Endothelial cell of umbilical vein (primary cell): Measurements from ENCODE around the gene NLRP4. TPM values are rescaled to one million over a fixed set of nuclear protein-coding genes. Genes with fewer than 3 reads are reported as not detected.

ENCODE experiments used
- BruUV-seq: library from RNA; stranded (reverse); fragments of 400-500 nt; replicated peaks from 2 replicates; lab custom pipeline; 2021; lab: Mats Ljungman, UMichigan
- CTCF ChIA-PET: fragments of 300-600, 350-600 bp; sonication (Branson Sonifier 250); formaldehyde crosslinking; loops from one replicate; lab custom pipeline; 2021; ENCODE audit warnings: antibody characterized with exemption, inconsistent platforms; lab: Charles Lee
- POLR2A ChIA-PET: fragments of 300-600, 350-600 bp; sonication (Branson Sonifier 250); formaldehyde crosslinking; loops from one replicate; lab custom pipeline; 2021; ENCODE audit warnings: antibody characterized with exemption, inconsistent platforms; lab: Charles Lee
- DNase-seq: peaks from one replicate; pipeline ENCODE4 v3.0.0-alpha.2; 2011; ENCODE audit warnings: low read depth, low spot score
- FAIRE-seq: peaks from 2 replicates; lab custom pipeline; 2011; peaks lifted over from hg19 to GRCh38; lab: Jason Lieb, UNC
- H2AFZ ChIP-seq: 2 replicates; pipeline ENCODE4 v1.6.0; 2012; ENCODE audit warnings: low read depth, low read length, control low read depth, inconsistent platforms
- H3K27ac ChIP-seq: 2 replicates; pipeline ENCODE4 v1.5.1; 2011; ENCODE audit warnings: low read depth, mild to moderate bottlenecking, control low read depth, low read length, moderate library complexity; ENCODE audit not compliant: insufficient read depth
- H3K27me3 ChIP-seq, 2 experiments: 2 replicates each; pipeline versions ENCODE4 v1.6.0 to v1.6.1; 2011; ENCODE audit warnings: low read length in 2 of 2, mixed read lengths in 1 of 2; ENCODE audit not compliant: control insufficient read depth in 2 of 2, insufficient read depth in 2 of 2
- H3K36me3 ChIP-seq, 2 experiments: 2 replicates in 1 of 2; 3 replicates in 1 of 2; pipeline ENCODE4 v1.5.1; 2011; ENCODE audit warnings: low read length in 2 of 2, mild to moderate bottlenecking in 1 of 2, moderate library complexity in 1 of 2; ENCODE audit not compliant: control insufficient read depth in 2 of 2, insufficient read depth in 2 of 2; ENCODE audit errors: extremely low read depth in 1 of 2
- H3K4me1 ChIP-seq: 3 replicates; pipeline ENCODE4 v1.5.1; 2011; ENCODE audit warnings: mild to moderate bottlenecking, low read length; ENCODE audit not compliant: control insufficient read depth, insufficient read depth; ENCODE audit errors: extremely low read depth
- H3K4me2 ChIP-seq: 2 replicates; pipeline ENCODE4 v1.6.1; 2011; ENCODE audit warnings: low read length, control low read depth, mixed read lengths; ENCODE audit not compliant: insufficient read depth
- H3K4me3 ChIP-seq, 3 experiments: fragments of 200-600 bp in 1 of 3; sonication (generic), shearing (Covaris generic) in 1 of 3; replicated peaks in 1 of 3; 2 replicates each; pipeline ENCODE4 v1.5.1; 2011 to 2016; ENCODE audit warnings: control low read depth in 3 of 3, low read length in 3 of 3, mild to moderate bottlenecking in 2 of 3, inconsistent platforms in 1 of 3, low read depth in 1 of 3, moderate library complexity in 1 of 3; ENCODE audit not compliant: insufficient read depth in 1 of 3
- H3K79me2 ChIP-seq: 2 replicates; pipeline ENCODE4 v1.6.0; 2012; ENCODE audit warnings: low read length, inconsistent platforms; ENCODE audit not compliant: control insufficient read depth, insufficient read depth
- H3K9ac ChIP-seq: replicated peaks from 2 replicates; pipeline ENCODE3; 2011; ENCODE audit warnings: low read length, control low read depth; ENCODE audit not compliant: insufficient read depth; ENCODE audit errors: extremely low read depth
- H3K9me1 ChIP-seq: replicated peaks from 3 replicates; pipeline ENCODE4 v1.6.0; 2011; ENCODE audit warnings: mild to moderate bottlenecking, low read length; ENCODE audit not compliant: control insufficient read depth, insufficient read depth; ENCODE audit errors: extremely low read depth
- H3K9me3 ChIP-seq: replicated peaks from 2 replicates; pipeline ENCODE4 v1.5.1; 2012; ENCODE audit warnings: low read length, inconsistent platforms; ENCODE audit not compliant: control insufficient read depth, insufficient read depth
- H4K20me1 ChIP-seq: replicated peaks from 2 replicates; pipeline ENCODE3; 2011; ENCODE audit warnings: mild to moderate bottlenecking, low read length; ENCODE audit not compliant: control insufficient read depth, insufficient read depth; ENCODE audit errors: extremely low read depth
- EZH2 ChIP-seq: IDR thresholded peaks from 2 replicates; pipeline ENCODE4 v1.6.1; 2012; ENCODE audit warnings: borderline replicate concordance, low read depth, mild to moderate bottlenecking, moderate library complexity, low read length, inconsistent platforms; ENCODE audit not compliant: severe bottlenecking
- FOS ChIP-seq: IDR thresholded peaks from 2 replicates; pipeline ENCODE4 v1.6.1; 2011; ENCODE audit warnings: mild to moderate bottlenecking, low read length, moderate library complexity, borderline replicate concordance; ENCODE audit not compliant: insufficient read depth
- GATA2 ChIP-seq: IDR thresholded peaks from 2 replicates; pipeline ENCODE4 v1.7.0; 2011; ENCODE audit warnings: low read depth, mild to moderate bottlenecking, moderate library complexity, mixed read lengths, low read length; ENCODE audit not compliant: insufficient read length, insufficient read depth
- JUN ChIP-seq: IDR thresholded peaks from 2 replicates; pipeline ENCODE4 v1.6.1; 2011; ENCODE audit warnings: borderline replicate concordance, low read depth; ENCODE audit not compliant: insufficient read length, insufficient read depth
- MYC ChIP-seq: IDR thresholded peaks from one replicate; pipeline ENCODE4 v1.6.1; 2011; ENCODE audit warnings: mild to moderate bottlenecking, low read depth, low read length
- POLR2A ChIP-seq: IDR thresholded peaks from 2 replicates; pipeline ENCODE4 v1.6.1; 2012; ENCODE audit warnings: low read depth, mild to moderate bottlenecking, control low read depth, low read length
- POLR2AphosphoS5 ChIP-seq: IDR thresholded peaks from 2 replicates; pipeline ENCODE4 v1.6.1; 2012; ENCODE audit warnings: low read depth, mild to moderate bottlenecking, control low read depth, low read length, moderate library complexity; ENCODE audit not compliant: insufficient read depth
- dilution Hi-C: fragments of 300-500 bp; cut with MboI; formaldehyde crosslinking; loops from one replicate; pipeline ENCODE4 v1.15.0; 2019; ENCODE audit warnings: low sequenced_read_pairs; ENCODE audit not compliant: extremely low pct_ligation_motif_present
- intact Hi-C: fragments of 100-400 bp; cut with micrococcal nuclease; formaldehyde crosslinking; loops from one replicate; pipeline ENCODE4 v1.10.0; 2022
- polyA plus RNA-seq, 4 experiments: library from polyadenylated mRNA; depleted of rRNA in 3 of 4; stranded (reverse) in 3 of 4; unstranded in 1 of 4; fragments of >200 nt; gene quantifications; 2 replicates each; pipeline versions ENCODE4 v1.2.1 to v1.2.3, GENCODE V29; 2011 to 2012; ENCODE audit warnings: missing spikeins in 1 of 4
- total RNA-seq: library from RNA; stranded (reverse); gene quantifications from 2 replicates; pipeline ENCODE4 v1.2.3, GENCODE V29; 2021
- TF ChIP-seq, protein P1 (sequence below): IDR thresholded peaks from 2 replicates; pipeline ENCODE4 v1.6.1; 2011; ENCODE audit not compliant: insufficient read depth, insufficient read length
- TF ChIP-seq, protein P2 (sequence below), 2 donors: IDR thresholded peaks; 1 replicate in 1 of 2; 2 replicates in 1 of 2; pipeline ENCODE4 v1.5.1; 2011; ENCODE audit warnings: low read length in 2 of 2, mild to moderate bottlenecking in 2 of 2, moderate library complexity in 2 of 2, control low read depth in 1 of 2, inconsistent platforms in 1 of 2, low read depth in 1 of 2; ENCODE audit not compliant: insufficient read depth in 1 of 2; ENCODE audit errors: extremely low read depth in 1 of 2

NLRP4 gene
- total and polyA plus RNA-seq, 2 donors (not counting 3 experiments of a cell fraction or from before 2014, with no cell fraction given) = not detected

DNA sequence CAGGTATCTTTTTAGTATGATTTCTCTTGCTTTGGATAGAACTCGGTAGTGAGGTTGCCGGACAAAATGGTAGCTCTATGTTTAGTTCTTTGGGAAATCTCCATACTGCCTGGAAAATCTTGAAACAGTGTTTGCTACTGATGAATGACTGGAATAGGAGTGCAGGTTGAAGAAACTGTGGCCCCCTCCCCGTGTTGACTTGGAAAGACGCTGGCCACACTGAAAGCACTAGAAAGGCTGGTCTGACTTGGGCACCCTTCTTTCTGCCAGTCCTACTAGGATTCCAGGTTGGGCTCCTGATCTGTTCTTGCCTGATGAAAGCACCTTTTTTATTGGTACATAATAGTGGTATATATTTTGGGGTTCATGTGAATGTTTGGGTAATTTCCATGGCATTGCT, 46.3 kb downstream of the NLRP4 start:
- H3K79me2 ChIP-seq = no peaks in the 10 kb centered on the region
- dilution Hi-C loops (no loop called here), intact Hi-C loops (no loop called here)
- H3K4me3 ChIP-seq = no peak overlapping the region
- no peak overlapping the region for H2AFZ ChIP-seq
- no TSS peak for BruUV-seq
- no peaks in the 10 kb centered on the region for H3K4me1 ChIP-seq
- CTCF ChIA-PET = no interaction called here
- DNase-seq = no peak
- TF ChIP-seq POLR2AphosphoS5 (no peak), GATA2 (no peak), FOS (no peak)
- no peak overlapping the region for H3K4me2 ChIP-seq
- H3K9me3 ChIP-seq = no peaks in the 10 kb centered on the region
- POLR2A ChIA-PET = no interaction called here
- H3K36me3 ChIP-seq = no peaks in the 10 kb centered on the region
- no peaks in the 10 kb centered on the region for H4K20me1 ChIP-seq
- no peak overlapping the region for H3K9ac ChIP-seq
- no peaks in the 10 kb centered on the region for H3K9me1 ChIP-seq
- no peak overlapping the region for H3K27ac ChIP-seq
- H3K27me3 ChIP-seq = no peaks in the 10 kb centered on the region
- FAIRE-seq = no peak

DNA sequence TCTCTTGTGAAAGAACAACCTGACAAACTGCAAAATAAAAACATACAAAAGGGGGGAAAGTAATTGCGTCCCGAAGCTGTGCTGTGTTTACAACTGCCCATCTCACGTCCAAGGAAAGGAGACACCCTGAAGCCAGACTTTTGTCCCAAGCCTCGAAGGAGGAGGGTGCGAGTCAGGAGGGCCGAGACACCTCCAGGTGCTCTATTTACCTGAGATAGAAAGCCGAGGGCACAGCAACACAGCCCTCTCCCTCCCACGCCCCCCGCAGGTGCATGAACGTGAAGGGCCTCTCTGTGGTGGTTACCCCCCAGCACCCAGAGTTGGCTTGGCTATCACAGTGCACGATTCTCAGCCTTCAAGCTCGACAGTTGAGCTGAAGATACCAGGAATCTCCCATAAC, 62.6 kb downstream of the NLRP4 start:
- Histone ChIP-seq H3K4me1 (no peaks in the 10 kb centered on the region), H3K27me3 (no peaks in the 10 kb centered on the region), H3K36me3 (no peaks in the 10 kb centered on the region), H3K4me2 (no peak overlapping the region), H3K4me3 (no peak overlapping the region), H3K9ac (no peak overlapping the region), H3K79me2 (no peaks in the 10 kb centered on the region), H4K20me1 (no peaks in the 10 kb centered on the region), H3K9me1 (no peaks in the 10 kb centered on the region), H3K9me3 (peaks cover 2% of the 10 kb centered on the region), H2AFZ (no peak overlapping the region), H3K27ac (no peak overlapping the region)
- BruUV-seq = no TSS peak
- ChIA-PET CTCF (no interaction called here), POLR2A (no interaction called here)
- FAIRE-seq = no peak
- intact Hi-C loops (no loop called here), dilution Hi-C loops (no loop called here)
- no peak for DNase-seq
- TF ChIP-seq MYC = no peak
- TF ChIP-seq GATA2 = no peak
- TF ChIP-seq FOS = no peak
- TF ChIP-seq JUN = no peak
- no peak for TF ChIP-seq POLR2A
- TF ChIP-seq, protein P1, sequence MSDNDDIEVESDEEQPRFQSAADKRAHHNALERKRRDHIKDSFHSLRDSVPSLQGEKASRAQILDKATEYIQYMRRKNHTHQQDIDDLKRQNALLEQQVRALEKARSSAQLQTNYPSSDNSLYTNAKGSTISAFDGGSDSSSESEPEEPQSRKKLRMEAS = no peak
- TF ChIP-seq, protein P2, sequence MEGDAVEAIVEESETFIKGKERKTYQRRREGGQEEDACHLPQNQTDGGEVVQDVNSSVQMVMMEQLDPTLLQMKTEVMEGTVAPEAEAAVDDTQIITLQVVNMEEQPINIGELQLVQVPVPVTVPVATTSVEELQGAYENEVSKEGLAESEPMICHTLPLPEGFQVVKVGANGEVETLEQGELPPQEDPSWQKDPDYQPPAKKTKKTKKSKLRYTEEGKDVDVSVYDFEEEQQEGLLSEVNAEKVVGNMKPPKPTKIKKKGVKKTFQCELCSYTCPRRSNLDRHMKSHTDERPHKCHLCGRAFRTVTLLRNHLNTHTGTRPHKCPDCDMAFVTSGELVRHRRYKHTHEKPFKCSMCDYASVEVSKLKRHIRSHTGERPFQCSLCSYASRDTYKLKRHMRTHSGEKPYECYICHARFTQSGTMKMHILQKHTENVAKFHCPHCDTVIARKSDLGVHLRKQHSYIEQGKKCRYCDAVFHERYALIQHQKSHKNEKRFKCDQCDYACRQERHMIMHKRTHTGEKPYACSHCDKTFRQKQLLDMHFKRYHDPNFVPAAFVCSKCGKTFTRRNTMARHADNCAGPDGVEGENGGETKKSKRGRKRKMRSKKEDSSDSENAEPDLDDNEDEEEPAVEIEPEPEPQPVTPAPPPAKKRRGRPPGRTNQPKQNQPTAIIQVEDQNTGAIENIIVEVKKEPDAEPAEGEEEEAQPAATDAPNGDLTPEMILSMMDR (IDR thresholded peaks at IDR 0.05; ENCODE audit: extremely low read depth in 1 of 2, insufficient read depth in 1 of 2, low read depth in 1 of 2, low read length in 2 of 2) = no peak
- no peak for TF ChIP-seq EZH2
- no peak for TF ChIP-seq POLR2AphosphoS5
